Measurements from ENCODE around the gene DOHH.
"Not testable (repeated sequence)": the region's sequence is repeated elsewhere in the genome, so short reads cannot be mapped to it uniquely, and the experiment has no call there.

DOHH gene

GRCh38 chr19:3456925-3457527, 43.4 kb downstream of the DOHH start:
- DNase-seq, result no peak

GRCh38 chr19:3455960-3456601, 44.4 kb downstream of the DOHH start:
- no peak for DNase-seq

GRCh38 chr19:3455393-3455955, 45.0 kb downstream of the DOHH start:
- DNase-seq, result no peak

- no peak for DNase-seq
Measured at GRCh38 chr19:3454656-3455392, 45.6 kb downstream of the DOHH start.

- DNase-seq, result no peak
Measured at GRCh38 chr19:3453840-3454239, 46.6 kb downstream of the DOHH start.

- DNase-seq, result not testable (repeated sequence)
Measured at GRCh38 chr19:3452942-3453214, 47.6 kb downstream of the DOHH start.

GRCh38 chr19:3452171-3452941, 48.1 kb downstream of the DOHH start:
- no peak for DNase-seq

GRCh38 chr19:3451451-3451866, 49.0 kb downstream of the DOHH start:
- DNase-seq, result no peak

- no peak for DNase-seq
Measured at GRCh38 chr19:3450796-3451411, 49.6 kb downstream of the DOHH start.

GRCh38 chr19:3448616-3449334, 51.7 kb downstream of the DOHH start:
- no peak for DNase-seq

- DNase-seq, result not testable (repeated sequence)
Measured at GRCh38 chr19:3446657-3447056, 53.8 kb downstream of the DOHH start.

GRCh38 chr19:3444695-3445234, 55.7 kb downstream of the DOHH start:
- no peak for DNase-seq

GRCh38 chr19:3443840-3444694, 56.4 kb downstream of the DOHH start:
- DNase-seq, result no peak

- no peak for DNase-seq
Measured at GRCh38 chr19:3442487-3443071, 57.9 kb downstream of the DOHH start.

- DNase-seq, result no peak
Measured at GRCh38 chr19:3441986-3442329, 58.5 kb downstream of the DOHH start.

- DNase-seq, result no peak
Measured at GRCh38 chr19:3441089-3441985, 59.1 kb downstream of the DOHH start.

Data from NCI-H1436 treated with DMSO at 0.1 percent for 48 hours (cell line).